Tibial nerve (tissue), 4 donors: ENCODE measurements around the gene GALNT18. TPM values are rescaled to one million over a fixed set of nuclear protein-coding genes. Genes with fewer than 3 reads are reported as not detected.

Experiments used
- DNase-seq, 2 donors: peaks; one replicate each; pipeline ENCODE4 v3.0.0-alpha.2; 2019; ENCODE audit warnings: low spot score in 2 of 2
- H3K27ac ChIP-seq, 4 donors: fragments of 200-600 bp; sonication (generic) in 3 of 4; one replicate each; pipeline ENCODE4 v1.5.1; 2017 to 2019; ENCODE audit warnings: mild to moderate bottlenecking in 1 of 4
- H3K27me3 ChIP-seq, 2 donors: fragments of 200-600 bp; sonication (generic) in 1 of 2; one replicate each; pipeline versions ENCODE4 v1.5.1 to v1.6.0; 2017 to 2019
- H3K36me3 ChIP-seq, 3 donors: fragments of 200-600 bp; sonication (generic); one replicate each; pipeline ENCODE4 v1.5.1; 2018 to 2019
- H3K4me1 ChIP-seq, 4 donors: fragments of 200-600 bp; sonication (generic) in 3 of 4; one replicate each; pipeline ENCODE4 v1.5.1; 2017 to 2019
- H3K4me3 ChIP-seq, 4 donors: fragments of 200-600 bp; sonication (generic) in 3 of 4; one replicate each; pipeline ENCODE4 v1.5.1; 2017 to 2019; ENCODE audit warnings: mild to moderate bottlenecking in 1 of 4, moderate library complexity in 1 of 4
- H3K9me3 ChIP-seq, 4 donors: fragments of 200-600 bp; sonication (generic) in 3 of 4; one replicate each; pipeline ENCODE4 v1.5.1; 2017 to 2019
- EP300 ChIP-seq, 2 donors: sonication (generic); formaldehyde crosslinking; IDR thresholded peaks; one replicate each; pipeline ENCODE4 v1.6.1; 2017; ENCODE audit warnings: antibody characterized with exemption in 2 of 2, mild to moderate bottlenecking in 1 of 2
- POLR2A ChIP-seq, 2 donors: fragments of 450-650 bp; IDR thresholded peaks; one replicate each; pipeline ENCODE4 v1.6.1; 2017; ENCODE audit warnings: antibody characterized with exemption in 2 of 2, mild to moderate bottlenecking in 2 of 2, moderate library complexity in 2 of 2
- WGBS, 2 donors: methylation state at CpG; one replicate each; pipeline ENCODE4 v1.1.5; 2018; 5-methylcytosine and 5-hydroxymethylcytosine counted together
- total RNA-seq, 4 donors: library from RNA; depleted of rRNA; stranded (reverse); fragments of >200 nt; gene quantifications; one replicate each; pipeline ENCODE4 v1.1.0, GENCODE V29; 2016
- TF ChIP-seq, protein P1 (sequence below), 5 experiments: fragments of 200-600 bp in 3 of 5; fragments of 450-650 bp in 2 of 5; sonication (generic) in 3 of 5; IDR thresholded peaks; one replicate each; pipeline ENCODE4 v1.5.1; 2016 to 2019; ENCODE audit warnings: antibody characterized with exemption in 5 of 5, mild to moderate bottlenecking in 3 of 5, moderate library complexity in 2 of 5

Gene GALNT18
- total RNA-seq, 4 donors from 2014 or later, result 11.3 to 32.4 (median 23.9) TPM

DNA sequence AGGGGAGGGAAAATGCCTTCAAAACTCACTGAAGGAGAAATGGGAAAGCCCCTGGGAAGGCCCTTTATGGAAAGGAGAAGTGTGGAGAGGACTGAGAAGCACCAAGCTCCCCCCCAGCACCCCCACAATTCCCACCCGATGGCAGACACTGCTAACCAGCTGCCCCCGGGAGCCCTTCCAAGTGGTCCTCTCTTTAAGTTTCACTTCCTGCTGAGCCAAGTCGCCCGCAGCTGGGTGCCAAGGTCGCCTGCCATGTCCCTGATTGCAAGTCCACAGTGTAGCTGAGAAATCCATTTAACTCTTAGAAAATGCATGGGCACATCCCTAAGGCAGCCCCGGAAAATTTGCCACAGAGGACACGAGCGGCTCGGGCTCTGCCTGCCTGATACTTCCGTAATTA, 68.2 kb downstream of the GALNT18 start:
- no peaks in the 10 kb centered on the region for H3K9me3 ChIP-seq
- H3K27ac ChIP-seq, result no peak overlapping the region
- H3K4me1 ChIP-seq, result peaks cover 0 to 14% (median 0%) of the 10 kb centered on the region in 4 donors
- WGBS, 2 donors, result 52 to 65% methylated on average over 10 of the region's 10 CpGs
- DNase-seq, result no peak
- no peaks in the 10 kb centered on the region for H3K27me3 ChIP-seq
- H3K36me3 ChIP-seq, result no peaks in the 10 kb centered on the region
- no peak for TF ChIP-seq EP300 (IDR thresholded peaks at IDR 0.05)
- TF ChIP-seq POLR2A (IDR thresholded peaks at IDR 0.05), result no peak
- TF ChIP-seq, protein P1, sequence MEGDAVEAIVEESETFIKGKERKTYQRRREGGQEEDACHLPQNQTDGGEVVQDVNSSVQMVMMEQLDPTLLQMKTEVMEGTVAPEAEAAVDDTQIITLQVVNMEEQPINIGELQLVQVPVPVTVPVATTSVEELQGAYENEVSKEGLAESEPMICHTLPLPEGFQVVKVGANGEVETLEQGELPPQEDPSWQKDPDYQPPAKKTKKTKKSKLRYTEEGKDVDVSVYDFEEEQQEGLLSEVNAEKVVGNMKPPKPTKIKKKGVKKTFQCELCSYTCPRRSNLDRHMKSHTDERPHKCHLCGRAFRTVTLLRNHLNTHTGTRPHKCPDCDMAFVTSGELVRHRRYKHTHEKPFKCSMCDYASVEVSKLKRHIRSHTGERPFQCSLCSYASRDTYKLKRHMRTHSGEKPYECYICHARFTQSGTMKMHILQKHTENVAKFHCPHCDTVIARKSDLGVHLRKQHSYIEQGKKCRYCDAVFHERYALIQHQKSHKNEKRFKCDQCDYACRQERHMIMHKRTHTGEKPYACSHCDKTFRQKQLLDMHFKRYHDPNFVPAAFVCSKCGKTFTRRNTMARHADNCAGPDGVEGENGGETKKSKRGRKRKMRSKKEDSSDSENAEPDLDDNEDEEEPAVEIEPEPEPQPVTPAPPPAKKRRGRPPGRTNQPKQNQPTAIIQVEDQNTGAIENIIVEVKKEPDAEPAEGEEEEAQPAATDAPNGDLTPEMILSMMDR (IDR thresholded peaks at IDR 0.05), result no peak
- no peak overlapping the region for H3K4me3 ChIP-seq

DNA sequence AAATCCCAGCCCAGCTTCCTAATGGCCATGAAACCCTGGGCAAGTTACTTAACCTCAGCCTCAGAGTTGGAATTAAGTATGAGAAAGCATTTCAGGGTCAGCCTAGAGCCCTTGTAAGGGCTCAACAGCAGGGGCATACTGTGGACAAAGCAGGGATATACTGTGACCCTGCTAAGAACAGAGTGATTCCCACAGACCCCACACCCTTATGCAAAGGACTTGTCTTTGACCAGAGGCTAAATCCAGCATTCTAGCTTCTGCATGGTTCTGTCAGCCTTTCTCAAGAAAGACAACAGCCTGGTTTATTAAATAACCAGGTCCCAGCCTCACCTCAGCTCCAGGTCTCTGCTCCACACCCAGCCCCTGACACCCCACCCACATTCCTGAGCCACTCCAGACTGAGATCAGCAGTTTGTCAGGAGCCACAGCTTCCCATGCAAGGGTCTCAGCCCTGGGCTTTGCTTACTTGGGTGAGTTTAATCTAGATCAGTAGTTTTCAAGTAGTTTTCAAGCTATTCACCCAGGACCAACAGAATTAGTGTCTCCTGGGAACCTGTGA, 69.2 kb downstream of the GALNT18 start:
- Histone ChIP-seq H3K27ac (no peak overlapping the region), H3K9me3 (no peaks in the 10 kb centered on the region), H3K27me3 (no peaks in the 10 kb centered on the region), H3K4me3 (no peak overlapping the region), H3K36me3 (no peaks in the 10 kb centered on the region), H3K4me1 (peaks cover 0 to 14% (median 0%) of the 10 kb centered on the region in 4 donors)
- DNase-seq, result no peak
- TF ChIP-seq EP300 (IDR thresholded peaks at IDR 0.05), result no peak
- no peak for TF ChIP-seq POLR2A (IDR thresholded peaks at IDR 0.05)
- TF ChIP-seq, protein P1 (IDR thresholded peaks at IDR 0.05), result no peak

DNA sequence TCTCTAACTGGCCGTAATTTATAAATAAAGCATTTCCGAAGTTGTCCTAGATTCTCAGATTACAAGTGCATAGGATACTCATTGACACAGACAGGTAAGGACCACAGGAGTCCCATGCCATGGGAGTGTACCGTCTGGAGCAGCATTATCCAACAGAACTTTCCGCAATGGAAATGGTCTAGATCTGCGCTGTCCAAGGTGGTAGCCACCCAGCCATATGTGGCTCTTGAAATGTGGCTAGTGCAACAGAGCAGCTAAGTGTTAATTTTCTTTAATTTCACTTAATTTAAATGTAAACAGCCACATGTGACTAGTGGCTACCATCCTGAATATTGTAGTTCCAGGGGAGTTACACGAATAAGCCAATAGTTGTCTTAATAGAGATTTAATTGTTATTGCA, 71.3 kb downstream of the GALNT18 start:
- 88 to 93% methylated on average over 6 of the region's 6 CpGs for WGBS, 2 donors
- no peak overlapping the region for H3K27ac ChIP-seq
- H3K27me3 ChIP-seq, result no peaks in the 10 kb centered on the region
- DNase-seq, result no peak
- H3K4me3 ChIP-seq, result no peak overlapping the region
- no peaks in the 10 kb centered on the region for H3K9me3 ChIP-seq
- no peaks in the 10 kb centered on the region for H3K36me3 ChIP-seq
- TF ChIP-seq EP300 (IDR thresholded peaks at IDR 0.05), result no peak
- TF ChIP-seq POLR2A (IDR thresholded peaks at IDR 0.05), result no peak
- TF ChIP-seq, protein P1 (IDR thresholded peaks at IDR 0.05), result no peak
- peaks cover 0 to 14% (median 1%) of the 10 kb centered on the region in 4 donors for H3K4me1 ChIP-seq

DNA sequence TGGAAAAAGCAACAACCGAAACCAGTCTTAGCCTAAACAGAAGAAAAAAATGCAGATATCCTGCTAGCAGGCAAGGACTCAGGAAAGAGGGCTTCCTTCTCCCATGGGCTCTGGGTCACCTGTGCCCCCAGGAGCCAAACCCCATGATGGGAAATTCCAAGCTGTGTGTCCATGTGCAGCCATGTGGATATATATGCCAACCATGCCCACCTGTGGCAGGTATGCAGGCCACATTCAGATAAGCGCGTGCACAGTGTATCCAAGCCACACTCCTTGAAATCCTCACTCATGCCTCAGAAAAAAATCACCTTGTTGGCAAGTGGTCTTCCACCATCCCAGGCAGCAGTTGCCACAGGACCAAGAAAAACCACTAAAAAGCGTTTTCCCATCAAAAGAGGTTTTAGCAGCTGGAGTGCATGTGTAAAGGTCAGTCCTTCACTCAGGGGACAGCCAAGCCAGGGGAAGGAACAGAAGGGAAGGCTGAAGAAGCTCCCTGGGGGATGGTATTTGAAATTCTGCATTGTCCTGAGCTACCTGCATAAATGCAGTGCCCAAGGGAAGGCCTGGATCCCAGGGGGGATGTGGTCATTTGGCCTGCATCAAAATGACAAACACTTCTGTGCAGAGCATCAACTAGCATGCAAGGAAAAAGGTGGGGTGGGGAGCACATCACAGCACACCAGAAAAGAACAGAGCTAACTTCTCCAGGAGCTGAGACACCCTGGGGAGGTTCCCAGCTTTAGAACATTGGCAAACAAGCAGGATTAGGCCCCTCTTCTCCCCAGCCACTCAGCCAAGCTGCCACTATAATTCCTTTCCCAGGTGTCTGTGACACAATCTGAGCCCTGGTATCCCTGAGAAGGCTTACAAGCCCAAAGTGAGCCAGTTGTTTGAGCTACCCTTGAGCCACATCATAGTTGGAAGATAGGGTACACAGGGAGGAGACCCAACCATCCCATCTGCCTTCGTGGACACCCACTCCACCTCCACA, 76.2 kb downstream of the GALNT18 start:
- 76 to 81% methylated on average over 5 of the region's 5 CpGs for WGBS, 2 donors
- peaks cover 0 to 10% (median 3%) of the 10 kb centered on the region in 4 donors for H3K4me1 ChIP-seq
- H3K27ac ChIP-seq, result no peak overlapping the region

DNA sequence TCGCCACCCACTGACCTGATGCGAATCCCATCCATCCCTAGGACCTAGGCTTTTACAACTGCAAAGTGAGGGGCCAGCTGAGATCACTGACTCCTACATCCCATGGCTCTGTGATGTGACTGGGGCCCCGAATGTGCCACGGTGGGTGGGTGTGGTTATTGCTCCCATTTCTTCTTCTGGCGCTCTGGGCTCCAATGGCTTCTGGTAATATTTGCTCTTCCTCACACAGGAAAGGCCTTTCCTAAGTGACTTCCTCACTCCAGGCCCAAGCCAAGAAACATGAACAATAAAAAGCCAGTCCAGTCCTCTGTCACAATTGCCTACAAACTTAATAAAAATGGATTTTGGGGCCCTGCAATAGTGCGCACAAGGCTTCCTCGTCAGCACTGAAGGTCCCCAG, 78.1 kb downstream of the GALNT18 start:
- peaks cover 0 to 14% (median 7%) of the 10 kb centered on the region in 4 donors for H3K4me1 ChIP-seq
- DNase-seq, result no peak
- no peak overlapping the region for H3K27ac ChIP-seq
- no peaks in the 10 kb centered on the region for H3K9me3 ChIP-seq
- H3K4me3 ChIP-seq, result no peak overlapping the region
- H3K36me3 ChIP-seq, result no peaks in the 10 kb centered on the region
- no peaks in the 10 kb centered on the region for H3K27me3 ChIP-seq
- no peak for TF ChIP-seq POLR2A (IDR thresholded peaks at IDR 0.05)
- TF ChIP-seq, protein P1 (IDR thresholded peaks at IDR 0.05), result no peak
- no peak for TF ChIP-seq EP300 (IDR thresholded peaks at IDR 0.05)
- WGBS, 2 donors, result 86 to 87% methylated on average over 7 of the region's 7 CpGs

More for the DNA sequence above, 76.2 kb downstream of the GALNT18 start:
- no peak for TF ChIP-seq EP300 (IDR thresholded peaks at IDR 0.05)
- Histone ChIP-seq H3K4me3 (no peak overlapping the region), H3K9me3 (no peaks in the 10 kb centered on the region), H3K27me3 (no peaks in the 10 kb centered on the region), H3K36me3 (no peaks in the 10 kb centered on the region)
- no peak for DNase-seq
